GM12872 (cell line): Measurements from ENCODE around the gene DMWD.

Source experiments
- CTCF ChIP-seq: IDR thresholded peaks from 3 replicates; pipeline ENCODE4 v1.5.1; 2011; ENCODE audit warnings: low read depth, mild to moderate bottlenecking, low read length, moderate library complexity; ENCODE audit not compliant: insufficient read depth

DMWD gene

GRCh38 chr19:45825917-45826893, 33.6 kb upstream of the DMWD start:
- TF ChIP-seq CTCF: no peak

- no peak for TF ChIP-seq CTCF
Measured at GRCh38 chr19:45825263-45825605, 32.6 kb upstream of the DMWD start.

- TF ChIP-seq CTCF: no peak
Measured at GRCh38 chr19:45824531-45825262, 32.1 kb upstream of the DMWD start.

DNA sequence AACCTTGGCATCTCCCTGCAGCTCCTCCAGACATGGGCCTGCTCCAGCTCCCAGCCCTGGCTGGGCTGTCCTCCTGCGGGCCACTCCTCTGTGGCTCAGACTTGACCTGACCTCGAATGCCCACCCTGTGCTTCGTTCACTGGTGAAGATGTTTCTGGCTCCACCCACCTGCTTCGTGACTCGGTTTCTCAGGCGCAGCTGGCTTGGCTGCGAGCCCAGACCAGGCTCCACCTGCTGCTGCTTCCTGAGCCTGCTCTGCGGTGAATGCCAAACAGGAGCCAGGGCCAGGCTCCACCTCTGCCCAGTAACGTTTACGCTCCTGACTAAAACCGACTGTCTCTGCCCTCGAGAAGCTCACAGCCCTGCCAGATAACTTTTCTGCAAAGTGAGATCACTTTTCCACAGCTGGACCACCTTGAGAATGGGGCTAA, 31.4 kb upstream of the DMWD start:
- no peak for TF ChIP-seq CTCF

- TF ChIP-seq CTCF: no peak
Measured at GRCh38 chr19:45823182-45823581, 30.5 kb upstream of the DMWD start.

DNA sequence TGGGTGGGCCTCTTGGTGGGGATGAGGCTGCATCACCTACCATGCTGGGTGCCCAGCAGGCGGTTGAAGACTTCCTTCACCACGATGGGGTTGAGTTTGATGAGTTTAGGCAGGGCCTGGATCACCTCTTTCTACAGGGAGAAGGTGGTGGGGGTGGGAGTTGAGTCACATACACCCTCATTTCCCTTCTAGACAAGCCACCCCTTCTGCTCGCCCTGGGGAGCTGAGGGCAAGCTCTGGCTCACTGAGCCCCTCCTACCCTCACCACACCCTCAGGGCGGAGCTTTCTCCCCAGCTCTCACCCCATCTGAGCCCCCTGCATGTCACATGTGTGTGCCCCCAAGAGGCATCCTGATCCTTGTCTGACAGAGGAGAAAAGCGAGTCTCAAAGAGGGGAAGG, 30.1 kb upstream of the DMWD start:
- no peak for TF ChIP-seq CTCF

GRCh38 chr19:45821570-45821969, 28.9 kb upstream of the DMWD start:
- TF ChIP-seq CTCF: no peak
